Ishikawa (cell line): ENCODE data around the gene CKLF.
A peak's percentile ranks its signal among the peaks of the same experiment; 100 is the strongest.

Experiments
- CEBPB ChIP-seq: IDR thresholded peaks from 2 replicates; pipeline ENCODE4 v1.6.1; 2012
- CREB1 ChIP-seq: IDR thresholded peaks from 2 replicates; pipeline ENCODE4 v1.6.1; 2012; ENCODE audit warnings: low read depth
- EGR1 ChIP-seq: IDR thresholded peaks from 2 replicates; pipeline ENCODE4 v1.6.1; 2012
- EP300 ChIP-seq: IDR thresholded peaks from 2 replicates; pipeline ENCODE4 v1.6.1; 2012; ENCODE audit warnings: borderline replicate concordance
- FOXM1 ChIP-seq: IDR thresholded peaks from 2 replicates; pipeline ENCODE4 v1.6.1; 2012; ENCODE audit warnings: low read depth, borderline replicate concordance
- NFIC ChIP-seq: IDR thresholded peaks from 2 replicates; pipeline ENCODE4 v1.6.1; 2012
- RAD21 ChIP-seq: IDR thresholded peaks from 2 replicates; pipeline ENCODE4 v1.6.1; 2012; ENCODE audit warnings: low read depth
- TAF1 ChIP-seq: IDR thresholded peaks from 2 replicates; pipeline ENCODE4 v1.6.1; 2012; ENCODE audit warnings: low read depth, mild to moderate bottlenecking
- TCF12 ChIP-seq: IDR thresholded peaks from 2 replicates; pipeline ENCODE4 v1.6.1; 2012; ENCODE audit warnings: low read depth
- TEAD4 ChIP-seq: IDR thresholded peaks from 2 replicates; pipeline ENCODE4 v1.6.1; 2012
- YY1 ChIP-seq: IDR thresholded peaks from 2 replicates; pipeline ENCODE4 v1.6.1; 2012; ENCODE audit warnings: low read depth
- ZBTB7A ChIP-seq: IDR thresholded peaks from 2 replicates; pipeline ENCODE4 v1.6.1; 2012; ENCODE audit warnings: low read depth
- TF ChIP-seq, protein P1 (sequence below): IDR thresholded peaks from 2 replicates; pipeline ENCODE4 v1.6.1; 2012
- TF ChIP-seq, protein P2 (sequence below): IDR thresholded peaks from 2 replicates; pipeline ENCODE4 v1.6.1; 2012; ENCODE audit warnings: low read depth, mild to moderate bottlenecking
- TF ChIP-seq, protein P3 (sequence below): IDR thresholded peaks from 2 replicates; pipeline ENCODE4 v1.6.1; 2012

The CKLF gene

DNA sequence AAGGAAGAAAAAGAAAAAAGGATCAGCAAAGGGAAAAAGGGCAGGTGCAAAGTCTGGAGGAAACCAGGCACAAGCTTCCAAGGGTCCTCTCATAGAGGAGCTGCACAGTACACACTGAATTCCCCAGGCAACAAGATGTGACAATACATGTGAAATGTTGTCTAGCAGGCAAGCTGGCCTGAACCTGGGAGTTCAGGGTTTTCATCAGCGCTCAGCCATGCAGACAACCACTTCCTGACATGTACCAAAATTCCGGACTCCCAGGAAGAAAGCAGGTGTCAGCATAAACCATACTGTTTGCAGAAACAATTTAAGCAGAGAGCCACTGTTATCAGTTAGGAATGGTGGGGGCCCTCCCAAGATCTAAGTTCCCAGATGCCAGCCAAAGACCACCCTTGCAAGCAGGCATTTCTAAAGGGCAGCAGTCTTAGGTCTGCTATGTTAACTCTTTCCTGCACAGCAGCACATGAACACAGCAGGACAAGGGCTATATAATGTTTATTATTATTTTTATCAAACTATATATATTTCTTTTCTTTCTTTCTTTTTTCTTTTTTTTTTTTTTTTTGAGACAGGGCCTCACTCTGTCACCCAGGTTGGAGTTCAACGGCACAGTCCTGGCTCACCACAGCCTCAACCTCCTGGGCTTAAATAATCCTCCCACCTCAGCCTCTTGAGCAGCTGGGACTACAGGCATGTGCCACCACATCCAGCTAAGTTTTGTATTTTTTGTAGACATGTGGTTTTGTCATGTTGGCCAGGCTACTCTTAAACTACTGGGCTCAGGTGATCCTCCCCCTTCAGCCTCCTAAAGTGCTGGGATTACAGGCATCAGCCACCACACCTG is 12.5 kb upstream of the CKLF start:
- TF ChIP-seq TCF12 (no peak), TAF1 (no peak), EGR1 (no peak), EP300 (peak; percentile 47; the same call in 1 of the 2 replicates), RAD21 (no peak), CEBPB (no peak), FOXM1 (no peak), TEAD4 (peak; percentile 46; the same call in 1 of the 2 replicates), CREB1 (no peak), YY1 (no peak), ZBTB7A (no peak), NFIC (no peak; the same call in 1 of the 2 replicates)
- TF ChIP-seq, protein P1, sequence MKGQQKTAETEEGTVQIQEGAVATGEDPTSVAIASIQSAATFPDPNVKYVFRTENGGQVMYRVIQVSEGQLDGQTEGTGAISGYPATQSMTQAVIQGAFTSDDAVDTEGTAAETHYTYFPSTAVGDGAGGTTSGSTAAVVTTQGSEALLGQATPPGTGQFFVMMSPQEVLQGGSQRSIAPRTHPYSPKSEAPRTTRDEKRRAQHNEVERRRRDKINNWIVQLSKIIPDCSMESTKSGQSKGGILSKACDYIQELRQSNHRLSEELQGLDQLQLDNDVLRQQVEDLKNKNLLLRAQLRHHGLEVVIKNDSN, result no peak
- TF ChIP-seq, protein P2, sequence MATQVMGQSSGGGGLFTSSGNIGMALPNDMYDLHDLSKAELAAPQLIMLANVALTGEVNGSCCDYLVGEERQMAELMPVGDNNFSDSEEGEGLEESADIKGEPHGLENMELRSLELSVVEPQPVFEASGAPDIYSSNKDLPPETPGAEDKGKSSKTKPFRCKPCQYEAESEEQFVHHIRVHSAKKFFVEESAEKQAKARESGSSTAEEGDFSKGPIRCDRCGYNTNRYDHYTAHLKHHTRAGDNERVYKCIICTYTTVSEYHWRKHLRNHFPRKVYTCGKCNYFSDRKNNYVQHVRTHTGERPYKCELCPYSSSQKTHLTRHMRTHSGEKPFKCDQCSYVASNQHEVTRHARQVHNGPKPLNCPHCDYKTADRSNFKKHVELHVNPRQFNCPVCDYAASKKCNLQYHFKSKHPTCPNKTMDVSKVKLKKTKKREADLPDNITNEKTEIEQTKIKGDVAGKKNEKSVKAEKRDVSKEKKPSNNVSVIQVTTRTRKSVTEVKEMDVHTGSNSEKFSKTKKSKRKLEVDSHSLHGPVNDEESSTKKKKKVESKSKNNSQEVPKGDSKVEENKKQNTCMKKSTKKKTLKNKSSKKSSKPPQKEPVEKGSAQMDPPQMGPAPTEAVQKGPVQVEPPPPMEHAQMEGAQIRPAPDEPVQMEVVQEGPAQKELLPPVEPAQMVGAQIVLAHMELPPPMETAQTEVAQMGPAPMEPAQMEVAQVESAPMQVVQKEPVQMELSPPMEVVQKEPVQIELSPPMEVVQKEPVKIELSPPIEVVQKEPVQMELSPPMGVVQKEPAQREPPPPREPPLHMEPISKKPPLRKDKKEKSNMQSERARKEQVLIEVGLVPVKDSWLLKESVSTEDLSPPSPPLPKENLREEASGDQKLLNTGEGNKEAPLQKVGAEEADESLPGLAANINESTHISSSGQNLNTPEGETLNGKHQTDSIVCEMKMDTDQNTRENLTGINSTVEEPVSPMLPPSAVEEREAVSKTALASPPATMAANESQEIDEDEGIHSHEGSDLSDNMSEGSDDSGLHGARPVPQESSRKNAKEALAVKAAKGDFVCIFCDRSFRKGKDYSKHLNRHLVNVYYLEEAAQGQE, result no peak
- TF ChIP-seq, protein P3, sequence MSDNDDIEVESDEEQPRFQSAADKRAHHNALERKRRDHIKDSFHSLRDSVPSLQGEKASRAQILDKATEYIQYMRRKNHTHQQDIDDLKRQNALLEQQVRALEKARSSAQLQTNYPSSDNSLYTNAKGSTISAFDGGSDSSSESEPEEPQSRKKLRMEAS, result peak; percentile 37; the same call in 1 of the 2 replicates

DNA sequence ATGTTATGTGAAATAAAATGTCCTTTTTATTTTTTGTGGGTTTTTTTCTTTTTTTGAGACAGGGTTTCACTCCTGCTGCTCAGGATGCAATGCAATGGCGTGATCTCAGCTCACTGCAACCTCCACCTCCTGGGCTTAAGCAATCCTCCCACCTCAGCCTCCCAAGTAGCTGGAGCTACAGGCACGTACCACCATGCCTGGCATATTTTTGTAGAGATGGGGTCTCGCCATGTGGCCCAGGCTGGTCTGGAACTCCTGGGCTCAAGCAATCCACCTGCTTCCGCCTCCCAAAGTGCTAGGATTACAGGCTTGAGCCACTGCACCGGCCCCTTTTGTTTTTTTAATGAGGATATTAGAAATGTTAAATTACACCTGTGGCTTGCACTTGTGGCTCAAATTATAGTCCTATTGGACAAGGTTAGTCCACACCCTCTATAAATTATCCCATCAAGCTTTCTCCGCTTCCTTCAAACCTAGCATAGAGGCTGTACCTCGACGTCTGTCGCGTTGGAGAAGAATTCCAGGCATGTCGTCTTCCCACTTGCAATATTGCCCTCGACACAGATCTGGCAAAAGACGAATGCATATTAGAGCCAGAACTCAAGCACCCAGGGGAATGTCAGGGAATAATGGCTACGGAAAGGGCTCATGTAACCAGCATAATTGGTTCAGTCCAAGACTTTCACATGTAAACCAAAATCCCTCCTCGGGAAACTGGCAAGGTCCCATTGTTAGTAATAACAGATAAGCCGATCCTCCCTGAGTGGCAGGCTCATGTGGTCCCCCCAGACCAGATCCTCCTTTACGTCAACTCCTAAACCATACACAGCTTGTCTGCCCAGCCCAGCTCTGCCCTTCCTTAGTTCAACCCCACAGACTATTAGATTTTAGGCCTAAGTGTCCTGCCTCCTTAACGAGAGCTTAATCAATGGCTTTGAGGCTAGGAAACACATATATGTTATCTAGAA is 10.7 kb upstream of the CKLF start:
- TF ChIP-seq, protein P1, result no peak
- TF ChIP-seq FOXM1, result no peak

DNA sequence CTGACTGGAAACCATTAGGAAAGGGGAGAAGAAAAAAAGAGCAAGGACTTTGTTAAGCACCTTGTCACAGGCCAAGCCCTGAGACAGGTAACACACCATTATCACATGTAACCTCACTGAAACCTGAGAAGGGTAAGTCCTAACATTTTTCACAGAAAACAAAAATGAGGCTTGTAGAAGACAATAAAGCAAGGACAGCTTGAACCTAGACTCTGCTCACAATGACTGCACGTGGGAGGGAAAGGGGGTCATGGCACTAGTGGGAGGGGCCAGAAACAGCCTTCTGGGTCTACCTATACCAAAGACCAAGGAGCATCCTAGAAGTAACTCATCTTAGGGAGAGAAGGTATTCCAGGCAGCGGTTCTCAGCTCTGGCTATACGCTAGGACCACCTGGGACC is 10.0 kb upstream of the CKLF start:
- TF ChIP-seq CEBPB (no peak), TEAD4 (no peak), FOXM1 (no peak), EP300 (no peak), NFIC (no peak), TCF12 (no peak), RAD21 (no peak), YY1 (no peak), CREB1 (no peak), TAF1 (no peak), ZBTB7A (no peak), EGR1 (no peak)
- TF ChIP-seq, protein P2, result no peak
- TF ChIP-seq, protein P3, result no peak
- TF ChIP-seq, protein P1, result no peak

DNA sequence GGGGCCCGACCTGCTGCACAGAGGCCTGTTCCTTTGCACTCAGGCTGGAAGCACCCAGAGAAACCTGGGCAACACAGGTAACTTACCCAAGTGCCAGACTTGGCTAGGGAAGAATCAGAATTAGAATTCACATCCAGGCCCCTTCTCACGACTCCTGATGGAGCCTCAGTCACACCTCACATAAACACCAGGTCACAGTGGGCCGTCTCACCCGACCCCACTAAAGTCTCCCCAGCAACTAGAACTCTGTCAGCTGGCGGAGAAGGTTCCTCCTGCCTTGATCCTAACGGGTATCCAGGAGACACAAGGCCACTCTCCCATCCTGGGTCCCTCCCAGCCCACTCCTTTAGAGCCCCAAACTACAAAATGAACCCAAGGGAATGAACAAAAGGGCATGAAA is 8.8 kb upstream of the CKLF start:
- no peak for TF ChIP-seq RAD21
- no peak for TF ChIP-seq ZBTB7A
- no peak for TF ChIP-seq TAF1
- no peak for TF ChIP-seq NFIC
- no peak for TF ChIP-seq TCF12
- TF ChIP-seq, protein P1, result no peak
- no peak for TF ChIP-seq CEBPB
- TF ChIP-seq CREB1, result no peak
- TF ChIP-seq, protein P3, result no peak
- no peak for TF ChIP-seq EP300
- TF ChIP-seq, protein P2, result no peak
- TF ChIP-seq FOXM1, result no peak
- no peak for TF ChIP-seq TEAD4
- TF ChIP-seq EGR1, result no peak
